Colonic mucosa (tissue), 4 donors: ENCODE results near the gene AP2M1. TPM values are rescaled to one million over a fixed set of nuclear protein-coding genes. Genes with fewer than 3 reads are reported as not detected.
A peak's percentile ranks its signal among the peaks of the same experiment; 100 is the strongest.
"Not testable (repeated sequence)": the region's sequence is repeated elsewhere in the genome, so short reads cannot be mapped to it uniquely, and the experiment has no call there.

ENCODE experiments used
- DNase-seq: peaks from one replicate; pipeline ENCODE4 v3.0.0-alpha.2; 2020
- H3K27ac ChIP-seq: fragments of 200-600 bp; one replicate; pipeline ENCODE4 v1.8.0; 2021
- H3K27me3 ChIP-seq: fragments of 200-600 bp; one replicate; pipeline ENCODE4 v1.8.0; 2021
- H3K36me3 ChIP-seq: fragments of 200-600 bp; one replicate; pipeline ENCODE4 v1.8.0; 2021
- H3K4me1 ChIP-seq: fragments of 200-600 bp; one replicate; pipeline ENCODE4 v1.8.0; 2021; ENCODE audit warnings: mild to moderate bottlenecking
- H3K4me3 ChIP-seq: fragments of 200-600 bp; one replicate; pipeline ENCODE4 v1.8.0; 2021
- H3K9ac ChIP-seq, 2 donors: one replicate each; pipeline ENCODE4 v1.7.0; 2013; ENCODE audit warnings: control low read depth in 2 of 2, low read depth in 2 of 2, low read length in 2 of 2
- H3K9me3 ChIP-seq: fragments of 200-600 bp; one replicate; pipeline ENCODE4 v1.8.0; 2021
- intact Hi-C: fragments of 100-400 bp; cut with DNase I; formaldehyde crosslinking; loops from one replicate; pipeline ENCODE4 v1.14.1; 2022
- total RNA-seq, 2 donors: library from RNA; stranded (reverse); fragmentation: NEBNext Ultra II Directional in 1 of 2; extraction: Animal tissue kit (Norgen Biotek cat#: 25700) in 1 of 2; gene quantifications; one replicate each; pipeline ENCODE4 v1.2.1, GENCODE V29; 2021
- TF ChIP-seq, protein P1 (sequence below): fragments of 200-600 bp; IDR thresholded peaks from one replicate; pipeline ENCODE4 v1.8.0; 2022; ENCODE audit warnings: antibody characterized with exemption, mild to moderate bottlenecking
- donor health status: healthy.
- donor health status: DM: no; HTN: no; CAD: no.
- donor health status: DM: no; HTN: no; CAD: no.

The AP2M1 gene
- total RNA-seq, 2 donors from 2014 or later = 206 to 255 TPM

DNA sequence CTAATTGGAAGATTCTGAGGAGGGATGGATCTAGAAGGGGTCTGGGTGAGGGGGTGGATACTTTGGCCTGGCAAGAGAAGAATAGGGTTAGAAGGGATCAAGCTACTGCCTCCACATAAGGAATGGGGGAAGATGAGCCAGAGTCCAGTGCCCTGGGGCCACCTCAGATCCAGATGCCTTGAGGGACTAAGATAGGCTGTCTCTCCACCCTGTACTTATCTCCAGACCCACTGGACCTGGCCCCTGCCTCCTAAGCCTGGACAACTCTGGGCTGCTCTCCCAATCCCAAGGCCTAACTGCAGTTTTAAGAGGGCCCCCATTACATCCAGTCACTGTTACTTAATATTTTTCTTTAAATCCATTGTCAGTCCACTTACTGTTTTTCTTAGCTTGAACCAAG, 17.4 kb upstream of the AP2M1 start:
- H3K27ac ChIP-seq = peak overlapping the region; percentile 88
- intact Hi-C loops = loop anchor here (10.0 kb wide), 1 partner anchor 262 kb away; no protein-coding TSS in a partner anchor
- H3K27me3 ChIP-seq = no peaks in the 10 kb centered on the region
- peak overlapping the region; percentile 60 to 90 for H3K9ac ChIP-seq
- peaks cover 9% of the 10 kb centered on the region for H3K4me1 ChIP-seq
- no peaks in the 10 kb centered on the region for H3K36me3 ChIP-seq
- H3K4me3 ChIP-seq = peak overlapping the region; percentile 88
- no peaks in the 10 kb centered on the region for H3K9me3 ChIP-seq
- DNase-seq = no peak
- TF ChIP-seq, protein P1, sequence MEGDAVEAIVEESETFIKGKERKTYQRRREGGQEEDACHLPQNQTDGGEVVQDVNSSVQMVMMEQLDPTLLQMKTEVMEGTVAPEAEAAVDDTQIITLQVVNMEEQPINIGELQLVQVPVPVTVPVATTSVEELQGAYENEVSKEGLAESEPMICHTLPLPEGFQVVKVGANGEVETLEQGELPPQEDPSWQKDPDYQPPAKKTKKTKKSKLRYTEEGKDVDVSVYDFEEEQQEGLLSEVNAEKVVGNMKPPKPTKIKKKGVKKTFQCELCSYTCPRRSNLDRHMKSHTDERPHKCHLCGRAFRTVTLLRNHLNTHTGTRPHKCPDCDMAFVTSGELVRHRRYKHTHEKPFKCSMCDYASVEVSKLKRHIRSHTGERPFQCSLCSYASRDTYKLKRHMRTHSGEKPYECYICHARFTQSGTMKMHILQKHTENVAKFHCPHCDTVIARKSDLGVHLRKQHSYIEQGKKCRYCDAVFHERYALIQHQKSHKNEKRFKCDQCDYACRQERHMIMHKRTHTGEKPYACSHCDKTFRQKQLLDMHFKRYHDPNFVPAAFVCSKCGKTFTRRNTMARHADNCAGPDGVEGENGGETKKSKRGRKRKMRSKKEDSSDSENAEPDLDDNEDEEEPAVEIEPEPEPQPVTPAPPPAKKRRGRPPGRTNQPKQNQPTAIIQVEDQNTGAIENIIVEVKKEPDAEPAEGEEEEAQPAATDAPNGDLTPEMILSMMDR = no peak

DNA sequence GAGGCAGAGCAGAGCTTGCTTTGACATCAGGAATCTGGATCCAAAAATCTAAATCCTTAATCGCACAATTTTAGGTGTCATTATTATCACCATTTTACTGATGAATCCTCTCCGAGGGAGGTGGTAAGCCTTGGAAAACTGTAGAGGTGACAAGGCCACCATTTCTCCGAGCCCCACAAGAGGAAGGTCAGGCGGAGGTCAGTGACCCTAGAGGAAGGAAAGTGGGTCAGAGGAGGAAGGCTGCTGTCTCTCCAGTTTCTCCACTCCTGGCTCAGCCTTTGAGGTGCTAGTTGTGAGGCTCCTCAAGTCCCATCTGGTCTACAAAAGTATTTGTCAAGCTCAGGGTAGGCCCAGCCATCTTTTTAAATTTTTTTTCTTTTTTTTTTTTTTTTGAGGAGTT, 16.3 kb upstream of the AP2M1 start:
- Histone ChIP-seq H3K27me3 (no peaks in the 10 kb centered on the region), H3K27ac (no peak overlapping the region), H3K36me3 (no peaks in the 10 kb centered on the region), H3K4me3 (no peak overlapping the region), H3K9me3 (no peaks in the 10 kb centered on the region), H3K4me1 (peaks cover 9% of the 10 kb centered on the region), H3K9ac (no peak overlapping the region)
- DNase-seq = no peak
- intact Hi-C loops = loop anchor here (10.0 kb wide), 1 partner anchor 264 kb away; no protein-coding TSS in a partner anchor
- TF ChIP-seq, protein P1 = no peak

DNA sequence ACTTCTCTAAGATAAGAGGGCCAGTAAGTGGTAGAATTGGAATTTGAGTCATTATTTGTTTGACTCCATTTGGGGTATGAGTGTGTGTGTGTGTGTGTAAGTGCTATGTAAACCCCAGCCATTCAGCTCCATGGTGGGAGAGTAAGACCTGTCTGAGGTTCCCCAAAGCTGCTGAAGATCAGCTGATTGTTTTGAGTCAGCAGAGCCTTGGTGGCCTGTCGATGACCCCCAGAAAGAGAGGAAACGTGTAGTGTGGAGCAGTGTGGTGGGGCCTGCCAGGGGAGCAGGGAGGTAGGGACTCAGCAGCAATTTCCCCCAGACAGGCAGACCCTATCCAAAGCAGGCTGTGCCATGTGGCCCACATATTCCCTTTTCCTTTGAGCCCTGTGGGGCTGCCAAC, 14.2 kb upstream of the AP2M1 start:
- TF ChIP-seq, protein P1 = no peak
- peaks cover 5% of the 10 kb centered on the region for H3K36me3 ChIP-seq
- H3K9ac ChIP-seq = no peak overlapping the region
- no peak overlapping the region for H3K27ac ChIP-seq
- H3K4me3 ChIP-seq = no peak overlapping the region
- no peak for DNase-seq
- H3K27me3 ChIP-seq = no peaks in the 10 kb centered on the region
- H3K9me3 ChIP-seq = no peaks in the 10 kb centered on the region
- peaks cover 9% of the 10 kb centered on the region for H3K4me1 ChIP-seq
- intact Hi-C loops = no loop called here

DNA sequence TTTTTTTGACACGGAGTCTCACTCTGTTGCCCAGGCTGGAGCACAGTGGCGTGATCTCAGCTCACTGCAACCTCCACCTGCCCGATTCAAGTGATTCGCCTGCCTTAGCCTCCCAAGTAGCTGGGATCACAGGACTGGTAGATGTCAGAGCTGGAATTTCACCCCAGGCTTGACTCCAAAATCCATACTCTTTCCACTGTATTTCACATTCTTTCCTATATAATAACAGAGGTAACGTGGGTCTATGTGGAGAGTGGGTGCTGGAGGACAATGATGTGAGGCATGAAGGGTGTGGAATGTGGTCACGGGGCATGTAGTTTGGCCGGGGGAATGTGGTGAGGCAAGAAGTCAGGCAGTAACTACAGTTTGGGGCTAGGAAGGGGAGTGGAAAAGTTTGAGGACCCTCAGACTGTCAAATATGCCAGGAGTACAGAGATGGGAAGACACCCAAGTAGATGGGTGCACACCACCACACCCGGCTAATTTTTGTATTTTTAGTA, 12.0 kb upstream of the AP2M1 start:
- H3K36me3 ChIP-seq = peaks cover 23% of the 10 kb centered on the region
- H3K27ac ChIP-seq, H3K27me3 ChIP-seq, H3K9ac ChIP-seq, intact Hi-C loops, H3K4me3 ChIP-seq, H3K9me3 ChIP-seq, DNase-seq, H3K4me1 ChIP-seq: not testable (repeated sequence)

DNA sequence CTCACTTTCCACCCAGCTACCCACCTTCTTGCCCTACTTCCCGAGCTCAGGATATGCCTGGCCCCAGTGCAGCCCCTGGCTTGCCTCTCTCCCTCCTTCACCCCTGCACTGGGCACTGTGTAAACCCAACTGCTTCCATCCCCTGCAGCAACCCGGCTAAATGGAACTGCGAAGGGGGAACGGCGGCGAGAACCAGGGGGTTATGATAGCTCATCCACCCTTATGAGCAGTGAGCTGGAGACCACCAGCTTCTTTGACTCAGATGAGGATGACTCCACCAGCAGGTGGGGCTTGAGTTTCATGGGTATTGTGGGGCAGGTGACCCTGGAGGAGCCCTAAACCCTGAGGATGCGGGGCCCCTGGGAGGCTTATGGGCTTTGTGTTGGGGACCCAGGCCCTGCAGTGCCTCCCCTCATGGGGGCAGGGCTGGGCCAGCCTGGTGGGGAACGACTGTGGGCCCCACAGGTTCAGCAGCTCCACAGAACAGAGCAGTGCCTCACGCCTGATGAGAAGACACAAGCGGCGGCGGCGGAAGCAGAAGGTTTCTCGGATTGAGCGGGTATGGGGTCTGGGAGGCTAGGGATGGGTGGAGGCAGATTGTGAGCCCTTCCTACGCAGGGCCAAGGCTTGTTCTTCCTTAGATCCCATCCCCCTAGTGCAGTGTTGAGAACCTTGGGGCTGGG, 9.9 kb upstream of the AP2M1 start:
- Histone ChIP-seq H3K4me1 (no peaks in the 10 kb centered on the region), H3K27me3 (no peaks in the 10 kb centered on the region), H3K27ac (no peak overlapping the region), H3K9me3 (no peaks in the 10 kb centered on the region), H3K36me3 (peaks cover 27% of the 10 kb centered on the region), H3K9ac (no peak overlapping the region), H3K4me3 (no peak overlapping the region)
- intact Hi-C loops = no loop called here
- TF ChIP-seq, protein P1 = no peak
- no peak for DNase-seq

DNA sequence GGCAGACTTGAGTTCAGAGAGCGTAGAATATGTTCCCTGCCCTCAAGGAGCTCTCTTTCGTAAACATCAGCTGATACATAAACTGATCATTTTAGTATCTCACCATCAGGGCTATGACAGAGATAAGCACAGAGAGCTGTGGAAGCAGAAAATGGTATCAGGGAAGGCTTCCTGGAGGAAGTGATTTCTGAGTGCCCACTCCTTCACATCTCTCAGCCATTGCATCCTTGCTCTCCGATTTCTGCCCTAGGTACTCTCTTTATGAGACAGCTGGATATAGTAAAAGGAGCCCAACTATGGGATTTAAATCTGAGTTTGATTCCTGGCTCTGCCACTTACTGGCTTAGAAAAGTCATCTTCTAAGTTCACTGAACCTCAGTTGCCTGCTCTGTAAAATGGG, 9.1 kb upstream of the AP2M1 start:
- no peaks in the 10 kb centered on the region for H3K27me3 ChIP-seq
- H3K4me1 ChIP-seq = no peaks in the 10 kb centered on the region
- intact Hi-C loops = no loop called here
- no peak overlapping the region for H3K4me3 ChIP-seq
- H3K9me3 ChIP-seq = no peaks in the 10 kb centered on the region
- H3K9ac ChIP-seq = no peak overlapping the region
- TF ChIP-seq, protein P1 = no peak
- DNase-seq = no peak
- H3K36me3 ChIP-seq = peaks cover 27% of the 10 kb centered on the region
- no peak overlapping the region for H3K27ac ChIP-seq
